Spleen (tissue), 11 donors: ENCODE results near the gene NFATC1. TPM values are rescaled to one million over a fixed set of nuclear protein-coding genes. Genes with fewer than 3 reads are reported as not detected.

Source experiments
- DNase-seq: peaks from one replicate; pipeline ENCODE4 v3.0.0-alpha.2; 2020
- H3K27ac ChIP-seq, 8 donors: fragments of 200-600 bp; sonication (generic) in 7 of 8; 1 replicate in 4 of 8; 2 replicates in 4 of 8; pipeline versions ENCODE4 v1.5.0 to v1.8.0; 2016 to 2021; ENCODE audit warnings: inconsistent platforms in 4 of 8, mild to moderate bottlenecking in 4 of 8, moderate library complexity in 1 of 8
- H3K27me3 ChIP-seq, 7 donors: fragments of 200-600 bp; sonication (generic) in 6 of 7; replicated peaks in 1 of 7; 1 replicate in 4 of 7; 2 replicates in 3 of 7; pipeline versions ENCODE4 v1.5.0 to v1.8.0; 2016 to 2021; ENCODE audit warnings: inconsistent platforms in 3 of 7, mild to moderate bottlenecking in 1 of 7
- H3K36me3 ChIP-seq, 6 donors: fragments of 200-600 bp; sonication (generic) in 5 of 6; 1 replicate in 4 of 6; 2 replicates in 2 of 6; pipeline versions ENCODE4 v1.5.0 to v1.8.0; 2016 to 2021; ENCODE audit warnings: inconsistent platforms in 2 of 6
- H3K4me1 ChIP-seq, 6 donors: fragments of 200-600 bp; sonication (generic) in 5 of 6; 1 replicate in 3 of 6; 2 replicates in 3 of 6; pipeline versions ENCODE4 v1.5.0 to v1.8.0; 2016 to 2021; ENCODE audit warnings: inconsistent platforms in 3 of 6
- H3K4me3 ChIP-seq, 8 donors: fragments of 200-600 bp; sonication (generic) in 7 of 8; 1 replicate in 4 of 8; 2 replicates in 4 of 8; pipeline versions ENCODE4 v1.5.0 to v1.8.0; 2016 to 2021; ENCODE audit warnings: inconsistent platforms in 4 of 8, mild to moderate bottlenecking in 4 of 8, moderate library complexity in 2 of 8
- H3K9me3 ChIP-seq, 8 donors: fragments of 200-600 bp; sonication (generic) in 7 of 8; 1 replicate in 4 of 8; 2 replicates in 4 of 8; pipeline versions ENCODE4 v1.5.0 to v1.8.0; 2016 to 2021; ENCODE audit warnings: inconsistent platforms in 4 of 8
- CTCF ChIP-seq, 11 experiments: fragments of 200-600 bp in 7 of 11; fragments of 450-650 bp in 4 of 11; sonication (generic) in 4 of 11; IDR thresholded peaks in 8 of 11; conservative IDR thresholded peaks in 3 of 11; 1 replicate in 7 of 11; 2 replicates in 4 of 11; pipeline versions ENCODE4 v1.4.0 to v1.8.0; 2016 to 2021; ENCODE audit warnings: antibody characterized with exemption in 11 of 11, inconsistent platforms in 4 of 11, mild to moderate bottlenecking in 1 of 11
- POLR2A ChIP-seq, 3 donors: fragments of 450-650 bp; IDR thresholded peaks; one replicate each; pipeline ENCODE4 v1.5.1; 2017; ENCODE audit warnings: antibody characterized with exemption in 3 of 3, mild to moderate bottlenecking in 1 of 3
- POLR2AphosphoS5 ChIP-seq, 3 donors: sonication (generic); formaldehyde crosslinking; IDR thresholded peaks; one replicate each; pipeline ENCODE4 v1.5.1; 2017; ENCODE audit warnings: antibody characterized with exemption in 3 of 3
- WGBS, 5 donors: extraction: QIAGEN DNeasy Blood & Tissue Kit in 3 of 5; methylation state at CpG; one replicate each; pipeline versions ENCODE4 v1.1.5 to v1.1.7; 2013 to 2018; 5-methylcytosine and 5-hydroxymethylcytosine counted together
- intact Hi-C: fragments of 100-400 bp; cut with DNase I; formaldehyde crosslinking; loops from one replicate; pipeline ENCODE4 v1.15.0; 2023; ENCODE audit warnings: low total_unique reads
- polyA plus RNA-seq, 3 donors: library from polyadenylated mRNA; stranded (reverse); fragments of 200-250 nt; gene quantifications; one replicate each; pipeline ENCODE4 v1.2.1, GENCODE V29; 2013
- total RNA-seq, 7 donors: library from RNA; depleted of rRNA in 3 of 7; stranded (reverse); fragments of >200 nt in 3 of 7; fragmentation: NEBNext Ultra II Directional in 4 of 7; extraction: Animal tissue kit (Norgen Biotek cat#: 25700) in 4 of 7; gene quantifications; one replicate each; pipeline versions ENCODE4 v1.1.0 to v1.2.1, GENCODE V29; 2016 to 2021
- donor health status: healthy with polysubstance abuse.
- donor health status: DM: no; HTN: no; CAD: no; lungs with moderate emphysema.
- donor health status: DM: no; HTN: no; CAD: no.
- donor health status: Bipolar disorder and iron deficiency.
- donor health status: healthy.
- donor health status: DM: no; HTN: no; CAD: no.
- donor health status: DM: yes; HTN: yes; CAD: no.

The NFATC1 gene
- total and polyA plus RNA-seq, 10 donors, result 20.7 to 64.9 (median 47.4) TPM

GRCh38 chr18:79367480-79367879 is 28.2 kb upstream of the NFATC1 start:
- intact Hi-C loops, result no loop called here
- no peak overlapping the region for H3K4me3 ChIP-seq
- no peaks in the 10 kb centered on the region for H3K9me3 ChIP-seq
- no peak for DNase-seq
- H3K4me1 ChIP-seq, result peaks cover 11 to 25% (median 13%) of the 10 kb centered on the region in 6 donors
- no peak for TF ChIP-seq POLR2A (IDR thresholded peaks at IDR 0.05)
- no peak for TF ChIP-seq POLR2AphosphoS5 (IDR thresholded peaks at IDR 0.05)
- no peak for TF ChIP-seq CTCF (IDR thresholded peaks at IDR 0.05 in 8 of 11, conservative IDR thresholded peaks at IDR 0.05 in 3 of 11)
- WGBS, 5 donors, result 85 to 94% (median 90%) methylated on average over 8 of the region's 8 CpGs
- H3K27ac ChIP-seq, result no peak overlapping the region
- H3K27me3 ChIP-seq, result no peaks in the 10 kb centered on the region
- peaks cover 0 to 60% (median 8%) of the 10 kb centered on the region in 6 donors for H3K36me3 ChIP-seq

GRCh38 chr18:79367989-79368388 is 27.7 kb upstream of the NFATC1 start:
- H3K27ac ChIP-seq, result peak overlapping the region in 1 of 8 donors; percentile 18
- 78 to 82% (median 79%) methylated on average over 16 to 18 of the region's 18 CpGs for WGBS, 5 donors
- intact Hi-C loops, result no loop called here
- no peaks in the 10 kb centered on the region for H3K9me3 ChIP-seq
- no peak for DNase-seq
- H3K27me3 ChIP-seq, result no peaks in the 10 kb centered on the region
- no peak overlapping the region for H3K4me3 ChIP-seq
- H3K4me1 ChIP-seq, result peaks cover 11 to 25% (median 13%) of the 10 kb centered on the region in 6 donors
- peaks cover 0 to 57% (median 4%) of the 10 kb centered on the region in 6 donors for H3K36me3 ChIP-seq
- no peak for TF ChIP-seq POLR2A (IDR thresholded peaks at IDR 0.05)
- no peak for TF ChIP-seq CTCF (IDR thresholded peaks at IDR 0.05 in 8 of 11, conservative IDR thresholded peaks at IDR 0.05 in 3 of 11)
- TF ChIP-seq POLR2AphosphoS5 (IDR thresholded peaks at IDR 0.05), result peak in 1 of 3 donors; percentile 13

- peaks cover 11 to 25% (median 13%) of the 10 kb centered on the region in 6 donors for H3K4me1 ChIP-seq
- intact Hi-C loops, result no loop called here
- TF ChIP-seq POLR2A (IDR thresholded peaks at IDR 0.05) (no peak), POLR2AphosphoS5 (IDR thresholded peaks at IDR 0.05) (peak; percentile 32 to 67 (median 63))
- H3K27me3 ChIP-seq, result no peaks in the 10 kb centered on the region
- WGBS, 5 donors, result 14 to 36% (median 18%) methylated on average over 15 of the region's 15 CpGs
- H3K9me3 ChIP-seq, result no peaks in the 10 kb centered on the region
- H3K4me3 ChIP-seq, result no peak overlapping the region
- peaks cover 0 to 55% (median under 1%) of the 10 kb centered on the region in 6 donors for H3K36me3 ChIP-seq
- peak overlapping the region in 1 of 8 donors; percentile 18 for H3K27ac ChIP-seq
- peak; percentile 81 for DNase-seq
Measured at GRCh38 chr18:79368681-79369080, 27.0 kb upstream of the NFATC1 start.

- 68 to 79% (median 70%) methylated on average over 14 of the region's 14 CpGs for WGBS, 5 donors
- Histone ChIP-seq H3K4me1 (peaks cover 11 to 25% (median 15%) of the 10 kb centered on the region in 6 donors), H3K27me3 (no peaks in the 10 kb centered on the region), H3K9me3 (no peaks in the 10 kb centered on the region), H3K36me3 (peaks cover 0 to 54% (median 7%) of the 10 kb centered on the region in 6 donors), H3K4me3 (no peak overlapping the region), H3K27ac (no peak overlapping the region)
- intact Hi-C loops, result no loop called here
- TF ChIP-seq CTCF (IDR thresholded peaks at IDR 0.05 in 8 of 11, conservative IDR thresholded peaks at IDR 0.05 in 3 of 11) (no peak), POLR2A (IDR thresholded peaks at IDR 0.05) (no peak), POLR2AphosphoS5 (IDR thresholded peaks at IDR 0.05) (no peak)
- DNase-seq, result peak; percentile 36
Measured at GRCh38 chr18:79371561-79372121, 24.1 kb upstream of the NFATC1 start.
